NB4 (cell line): Measurements from ENCODE around the gene LDHD.

ENCODE experiments used
- CTCF ChIP-seq: IDR thresholded peaks from one replicate; pipeline ENCODE4 v1.5.1; 2012; ENCODE audit warnings: low read depth, low read length
- POLR2A ChIP-seq: IDR thresholded peaks from 2 replicates; pipeline ENCODE4 v1.6.1; 2011; ENCODE audit warnings: mild to moderate bottlenecking; ENCODE audit not compliant: insufficient read length; ENCODE audit errors: extremely low read depth

GRCh38 chr16:75072239-75072947, 44.2 kb downstream of the LDHD start:
- TF ChIP-seq POLR2A (no peak), CTCF (no peak)
